Measurements from ENCODE around the gene CSHL1.

DNA sequence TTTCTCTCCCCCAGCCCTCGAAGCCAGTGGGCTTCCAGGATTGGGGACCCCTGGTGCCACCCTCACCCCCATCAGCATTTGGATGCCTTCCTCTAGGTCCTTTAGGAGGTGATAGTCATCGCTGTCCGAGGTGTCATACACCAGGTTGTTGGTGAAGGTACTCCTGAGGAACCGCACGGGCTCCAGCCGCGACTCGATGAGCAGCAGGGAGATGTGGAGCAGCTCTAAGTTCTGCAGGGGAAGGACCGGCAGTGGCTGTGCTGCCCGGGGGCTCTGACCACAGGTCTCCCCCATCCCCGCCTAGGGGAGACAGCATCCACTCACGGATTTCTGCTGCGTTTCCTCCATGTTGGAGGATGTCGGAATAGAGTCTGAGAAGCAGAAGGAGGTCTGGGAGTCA, 962 bp downstream of the CSHL1 start:
- no peak for TF ChIP-seq YY1 (IDR thresholded peaks at IDR 0.05; ENCODE audit: insufficient read depth, insufficient read length)
- TF ChIP-seq SUZ12 (IDR thresholded peaks at IDR 0.05; ENCODE audit: extremely low read depth, insufficient read depth, insufficient read length): no peak
